Testis (tissue), 3 donors: ENCODE measurements around the gene PTPN9. TPM values are rescaled to one million over a fixed set of nuclear protein-coding genes. Genes with fewer than 3 reads are reported as not detected.
A peak's percentile ranks its signal among the peaks of the same experiment; 100 is the strongest.

Experiments used
- DNase-seq: peaks from one replicate; pipeline ENCODE4 v3.0.0-alpha.2; 2019
- H3K27ac ChIP-seq, 2 donors: fragments of 200-600 bp; sonication (generic); one replicate each; pipeline ENCODE4 v1.5.1; 2019
- H3K27me3 ChIP-seq: fragments of 200-600 bp; sonication (generic); one replicate; pipeline ENCODE4 v1.5.1; 2019
- H3K36me3 ChIP-seq: fragments of 200-600 bp; sonication (generic); one replicate; pipeline ENCODE4 v1.5.1; 2017; ENCODE audit warnings: low read depth; ENCODE audit errors: missing control alignments
- H3K4me1 ChIP-seq: fragments of 200-600 bp; sonication (generic); one replicate; pipeline ENCODE4 v1.5.1; 2019
- H3K4me3 ChIP-seq, 2 donors: fragments of 200-600 bp; sonication (generic); one replicate each; pipeline ENCODE4 v1.5.1; 2017 to 2019
- H3K9me3 ChIP-seq: fragments of 200-600 bp; sonication (generic); one replicate; pipeline ENCODE4 v1.5.1; 2017
- CTCF ChIP-seq, 3 experiments: fragments of 450-650 bp in 2 of 3; fragments of 200-600 bp in 1 of 3; sonication (generic) in 1 of 3; IDR thresholded peaks; one replicate each; pipeline ENCODE4 v1.5.1; 2016 to 2019; ENCODE audit warnings: antibody characterized with exemption in 3 of 3, mild to moderate bottlenecking in 2 of 3, moderate library complexity in 1 of 3
- POLR2A ChIP-seq: fragments of 450-650 bp; IDR thresholded peaks from one replicate; pipeline ENCODE4 v1.6.1; 2017; ENCODE audit warnings: antibody characterized with exemption, mild to moderate bottlenecking, moderate library complexity
- WGBS, 2 donors: methylation state at CpG; one replicate each; pipeline ENCODE4 v1.1.5; 2018; 5-methylcytosine and 5-hydroxymethylcytosine counted together
- intact Hi-C: fragments of 100-400 bp; cut with DNase I; formaldehyde crosslinking; loops from one replicate; pipeline ENCODE4 v1.15.1; 2023; ENCODE audit warnings: low total_unique reads
- polyA plus RNA-seq: library from polyadenylated mRNA; stranded (reverse); fragments of 350-450 nt; fragmentation: Illumina TruSeq; extraction: RNeasy Lipid Tissue Mini Kit (QIAGEN cat#74804); gene quantifications from one replicate; pipeline ENCODE4 v1.2.3, GENCODE V29; 2014; ENCODE audit warnings: low read depth, low replicate concordance; ENCODE audit not compliant: insufficient read depth
- total RNA-seq, 2 donors: library from RNA; depleted of rRNA; stranded (reverse); fragments of >200 nt; gene quantifications; one replicate each; pipeline ENCODE4 v1.2.3, GENCODE V29; 2016

PTPN9 gene
- total and polyA plus RNA-seq, 3 donors from 2014 or later, result 14.1 to 20.3 (median 16.3) TPM

- H3K9me3 ChIP-seq, result no peaks in the 10 kb centered on the region
- H3K27ac ChIP-seq, result no peak overlapping the region
- TF ChIP-seq CTCF (IDR thresholded peaks at IDR 0.05) (no peak), POLR2A (no peak)
- H3K4me1 ChIP-seq, result peaks cover 3% of the 10 kb centered on the region
- intact Hi-C loops, result loop anchor here (10.0 kb wide), 1 partner anchor 185 kb away; the partner anchor contains the start of genes IMP3 and SNX33
- no peak overlapping the region for H3K4me3 ChIP-seq
- H3K36me3 ChIP-seq, result no peaks in the 10 kb centered on the region
- WGBS, 2 donors, result 70 to 89% methylated on average over 1 of the region's 1 CpG
- H3K27me3 ChIP-seq, result no peaks in the 10 kb centered on the region
- DNase-seq, result no peak
Observed at GRCh38 chr15:75459581-75459980, 119.5 kb downstream of the PTPN9 start.

- TF ChIP-seq CTCF (IDR thresholded peaks at IDR 0.05) (no peak), POLR2A (no peak)
- Histone ChIP-seq H3K4me3 (no peak overlapping the region), H3K4me1 (peaks cover 11% of the 10 kb centered on the region), H3K9me3 (no peaks in the 10 kb centered on the region), H3K27ac (peak overlapping the region in 1 of 2 donors; percentile 98), H3K36me3 (no peaks in the 10 kb centered on the region), H3K27me3 (no peaks in the 10 kb centered on the region)
- DNase-seq, result no peak
- WGBS, 2 donors, result 37 to 46% methylated on average over 6 of the region's 6 CpGs
- intact Hi-C loops, result loop anchor here (10.0 kb wide), 1 partner anchor 188 kb away; the partner anchor contains the start of genes IMP3 and SNX33
Observed at GRCh38 chr15:75456710-75457109, 122.4 kb downstream of the PTPN9 start.

DNA sequence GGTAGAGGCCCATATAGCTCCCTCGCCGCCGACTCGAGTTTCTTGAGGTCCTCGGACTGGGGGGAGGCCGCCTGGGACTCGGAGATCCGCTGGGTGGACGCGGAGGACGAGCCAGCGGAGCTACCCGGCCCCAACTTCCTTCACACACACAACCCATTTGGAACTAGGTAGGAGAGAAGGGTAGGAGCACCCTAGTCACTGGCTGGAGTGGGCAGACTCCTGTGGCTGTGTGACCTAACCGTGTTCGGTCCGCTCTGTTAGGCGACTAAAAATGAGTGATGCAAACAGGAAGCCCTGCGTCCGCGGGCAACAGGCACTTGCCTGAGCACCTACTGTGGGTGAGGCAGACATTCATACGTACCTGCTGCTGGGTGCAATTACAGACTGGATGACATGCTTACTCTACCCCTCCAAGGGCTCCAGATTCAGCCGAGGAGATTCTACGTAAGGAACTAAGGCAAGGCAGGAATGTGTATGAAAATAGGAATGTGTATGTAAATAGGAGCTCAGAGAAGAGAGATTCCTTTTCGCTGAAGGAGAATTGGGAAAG lies 123.1 kb downstream of the PTPN9 start:
- Histone ChIP-seq H3K36me3 (no peaks in the 10 kb centered on the region), H3K27ac (peak overlapping the region; percentile 89 to 98), H3K9me3 (no peaks in the 10 kb centered on the region), H3K4me1 (peaks cover 11% of the 10 kb centered on the region), H3K4me3 (peak overlapping the region; percentile 90 to 97), H3K27me3 (no peaks in the 10 kb centered on the region)
- DNase-seq, result no peak
- TF ChIP-seq CTCF (IDR thresholded peaks at IDR 0.05) (no peak), POLR2A (no peak)
- intact Hi-C loops, result loop anchor here (10.0 kb wide), 1 partner anchor 189 kb away; the partner anchor contains the start of genes IMP3 and SNX33
- 2 to 3% methylated on average over 11 to 24 of the region's 24 CpGs for WGBS, 2 donors

DNA sequence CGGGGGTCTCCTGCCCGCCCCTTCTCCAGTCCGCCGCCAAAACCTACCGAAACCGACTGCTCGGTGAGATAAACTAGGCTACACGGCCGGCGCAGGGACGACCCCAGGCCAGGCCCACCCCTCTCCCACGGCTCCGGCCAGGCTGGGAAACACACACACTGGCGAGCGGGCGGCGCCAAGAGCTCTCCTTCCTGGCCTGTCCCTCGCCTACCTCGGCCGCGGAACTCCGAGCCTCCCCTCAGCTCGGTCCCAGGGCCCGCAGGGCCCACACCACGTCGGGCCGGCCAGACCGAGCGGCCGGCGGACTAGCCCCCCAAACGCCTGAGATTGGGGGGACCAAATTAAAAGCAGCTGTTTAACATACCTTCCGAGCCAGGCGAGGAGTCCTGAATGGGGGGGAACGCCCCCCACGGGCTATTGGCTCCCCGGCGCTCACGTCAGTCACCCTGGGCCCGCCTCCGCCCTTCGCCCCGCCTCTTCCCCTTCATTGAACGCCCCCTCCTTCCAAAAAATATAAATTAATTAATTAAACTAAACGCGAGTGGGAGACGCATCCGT lies 123.6 kb downstream of the PTPN9 start:
- Histone ChIP-seq H3K27me3 (no peaks in the 10 kb centered on the region), H3K4me1 (peaks cover 11% of the 10 kb centered on the region), H3K9me3 (no peaks in the 10 kb centered on the region), H3K36me3 (no peaks in the 10 kb centered on the region), H3K4me3 (peak overlapping the region; percentile 90 to 97), H3K27ac (peak overlapping the region; percentile 89 to 98)
- TF ChIP-seq CTCF (IDR thresholded peaks at IDR 0.05) (no peak), POLR2A (no peak)
- DNase-seq, result peak; percentile 95
- WGBS, 2 donors, result 0% methylated on average over 37 to 48 of the region's 48 CpGs
- intact Hi-C loops, result loop anchor here (10.0 kb wide), 1 partner anchor 189 kb away; the partner anchor contains the start of genes IMP3 and SNX33
